GM12874 (cell line): ENCODE results near the gene DHDH.

ENCODE experiments used
- TF ChIP-seq, protein P1 (sequence below): IDR thresholded peaks from 2 replicates; pipeline ENCODE4 v1.5.1; 2011; ENCODE audit warnings: low read depth, mild to moderate bottlenecking, control low read depth, low read length, moderate library complexity; ENCODE audit not compliant: insufficient read depth

The DHDH gene

DNA sequence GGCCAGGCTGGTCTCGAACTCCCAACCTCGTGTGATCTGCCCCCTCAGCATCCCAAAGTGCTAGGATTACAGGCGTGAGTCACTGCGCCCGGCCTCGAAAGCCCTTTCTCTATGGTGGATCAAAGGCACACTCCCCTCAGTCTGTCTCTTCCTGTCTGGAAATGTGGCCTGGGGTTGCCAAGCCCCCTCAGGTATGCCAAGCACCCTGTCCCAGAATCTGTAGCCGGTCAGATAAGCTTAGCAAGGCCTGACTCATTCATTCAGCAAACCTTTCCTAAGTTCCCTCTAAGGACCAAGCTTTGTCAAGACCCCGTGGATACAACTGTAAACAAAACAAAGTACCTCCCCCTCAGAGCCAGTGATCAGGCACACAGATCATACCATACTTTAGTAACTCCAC, 19.3 kb upstream of the DHDH start:
- TF ChIP-seq, protein P1, sequence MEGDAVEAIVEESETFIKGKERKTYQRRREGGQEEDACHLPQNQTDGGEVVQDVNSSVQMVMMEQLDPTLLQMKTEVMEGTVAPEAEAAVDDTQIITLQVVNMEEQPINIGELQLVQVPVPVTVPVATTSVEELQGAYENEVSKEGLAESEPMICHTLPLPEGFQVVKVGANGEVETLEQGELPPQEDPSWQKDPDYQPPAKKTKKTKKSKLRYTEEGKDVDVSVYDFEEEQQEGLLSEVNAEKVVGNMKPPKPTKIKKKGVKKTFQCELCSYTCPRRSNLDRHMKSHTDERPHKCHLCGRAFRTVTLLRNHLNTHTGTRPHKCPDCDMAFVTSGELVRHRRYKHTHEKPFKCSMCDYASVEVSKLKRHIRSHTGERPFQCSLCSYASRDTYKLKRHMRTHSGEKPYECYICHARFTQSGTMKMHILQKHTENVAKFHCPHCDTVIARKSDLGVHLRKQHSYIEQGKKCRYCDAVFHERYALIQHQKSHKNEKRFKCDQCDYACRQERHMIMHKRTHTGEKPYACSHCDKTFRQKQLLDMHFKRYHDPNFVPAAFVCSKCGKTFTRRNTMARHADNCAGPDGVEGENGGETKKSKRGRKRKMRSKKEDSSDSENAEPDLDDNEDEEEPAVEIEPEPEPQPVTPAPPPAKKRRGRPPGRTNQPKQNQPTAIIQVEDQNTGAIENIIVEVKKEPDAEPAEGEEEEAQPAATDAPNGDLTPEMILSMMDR: no peak

DNA sequence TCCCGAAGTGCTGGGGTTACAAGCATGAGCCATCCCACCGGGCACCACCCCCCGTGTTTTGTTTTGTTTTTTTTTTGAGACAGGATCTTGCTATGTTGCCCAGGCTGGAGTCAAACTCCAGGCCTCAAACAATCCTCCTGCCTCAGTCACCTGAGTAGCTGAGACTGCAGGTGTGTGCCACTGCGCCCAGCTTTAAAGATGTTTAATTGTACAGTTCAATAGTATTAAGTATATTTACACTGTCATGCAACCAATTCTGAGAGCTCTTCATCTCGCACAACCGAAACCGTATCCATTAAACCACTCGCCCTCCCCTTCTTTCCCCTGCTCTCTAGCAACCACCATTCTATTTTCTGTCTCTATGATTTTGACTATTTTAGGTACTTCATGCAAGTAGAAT, 17.7 kb upstream of the DHDH start:
- TF ChIP-seq, protein P1: no peak

DNA sequence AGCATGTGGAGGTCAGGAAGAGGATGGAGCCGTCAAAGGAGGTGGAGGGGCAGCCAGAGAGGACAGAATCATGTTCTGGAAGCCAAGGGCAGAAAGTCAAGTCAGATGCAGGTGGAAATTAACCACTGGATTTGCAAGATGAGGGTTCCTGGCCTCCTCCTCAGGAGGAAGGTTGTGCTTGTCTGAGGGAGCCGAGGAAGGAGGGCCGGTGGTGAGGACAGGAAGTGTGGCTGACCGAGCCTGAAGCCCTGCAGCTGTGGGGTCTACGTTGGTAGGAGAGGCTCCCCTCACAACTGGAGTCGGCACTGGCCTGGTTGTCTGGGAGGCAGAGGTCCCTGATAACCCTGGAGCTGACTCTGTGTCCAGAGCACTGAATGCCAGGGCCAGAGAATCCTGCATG, 15.4 kb upstream of the DHDH start:
- TF ChIP-seq, protein P1: no peak

DNA sequence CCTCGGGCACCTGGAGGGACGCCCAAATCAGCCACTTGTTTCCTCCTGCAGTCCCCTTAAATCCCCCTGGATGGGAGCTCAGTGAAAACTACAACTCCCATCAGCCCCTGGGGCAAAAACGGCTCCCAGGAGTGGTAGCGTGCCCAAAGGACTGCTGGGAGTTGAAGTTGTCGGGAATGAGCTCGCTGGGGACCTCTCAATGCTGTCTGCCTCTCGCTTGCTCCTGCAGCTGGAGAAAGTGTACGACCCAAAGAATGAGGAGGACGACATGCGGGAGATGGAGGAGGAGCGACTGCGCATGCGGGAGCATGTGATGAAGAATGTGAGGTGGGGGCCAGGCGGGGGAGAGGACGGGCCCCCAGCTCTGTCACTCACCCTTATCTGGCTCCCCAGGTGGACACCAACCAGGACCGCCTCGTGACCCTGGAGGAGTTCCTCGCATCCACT, 14.7 kb upstream of the DHDH start:
- TF ChIP-seq, protein P1: no peak

DNA sequence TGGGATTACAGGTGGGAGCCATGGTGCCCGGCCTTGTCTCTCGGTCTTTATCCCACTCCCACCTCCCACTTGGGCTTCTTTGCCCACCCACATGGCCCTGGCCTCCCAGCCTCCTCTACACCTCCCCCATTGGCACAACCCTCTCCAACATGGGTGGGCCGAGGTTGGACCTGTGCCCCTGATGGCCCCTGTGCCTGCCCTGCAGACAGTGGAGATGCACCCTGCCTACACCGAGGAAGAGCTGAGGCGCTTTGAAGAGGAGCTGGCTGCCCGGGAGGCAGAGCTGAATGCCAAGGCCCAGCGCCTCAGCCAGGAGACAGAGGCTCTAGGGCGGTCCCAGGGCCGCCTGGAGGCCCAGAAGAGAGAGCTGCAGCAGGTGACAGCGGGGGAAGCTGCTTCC, 12.6 kb upstream of the DHDH start:
- TF ChIP-seq, protein P1: no peak

DNA sequence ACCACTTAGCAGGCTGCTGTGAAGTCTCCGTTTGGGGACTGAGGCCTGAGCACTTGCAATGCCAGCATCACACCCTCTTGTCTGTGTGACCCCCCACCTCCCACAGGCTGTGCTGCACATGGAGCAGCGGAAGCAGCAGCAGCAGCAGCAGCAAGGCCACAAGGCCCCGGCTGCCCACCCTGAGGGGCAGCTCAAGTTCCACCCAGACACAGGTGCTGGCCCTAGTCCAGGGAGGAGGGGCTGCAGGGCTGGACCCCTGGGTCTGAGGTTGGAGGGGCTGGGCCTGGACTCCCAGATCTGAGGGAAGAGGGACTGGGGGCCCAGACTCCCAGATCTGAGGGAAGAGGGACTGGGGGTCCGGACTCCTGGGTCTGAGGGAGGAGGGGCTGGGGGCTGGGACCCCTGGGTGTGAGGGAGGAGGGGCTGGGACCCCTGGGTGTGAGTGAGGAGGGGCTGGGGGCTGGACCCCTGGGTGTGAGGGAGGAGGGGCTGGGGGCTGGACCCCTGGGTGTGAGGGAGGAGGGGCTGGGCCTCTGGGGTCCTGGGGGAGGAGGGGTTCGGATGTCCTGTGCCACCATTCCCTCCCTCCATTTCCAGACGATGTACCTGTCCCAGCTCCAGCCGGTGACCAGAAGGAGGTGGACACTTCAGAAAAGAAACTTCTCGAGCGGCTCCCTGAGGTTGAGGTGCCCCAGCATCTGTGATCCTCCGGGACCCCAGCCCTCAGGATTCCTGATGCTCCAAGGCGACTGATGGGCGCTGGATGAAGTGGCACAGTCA, 11.6 kb upstream of the DHDH start:
- TF ChIP-seq, protein P1: no peak

DNA sequence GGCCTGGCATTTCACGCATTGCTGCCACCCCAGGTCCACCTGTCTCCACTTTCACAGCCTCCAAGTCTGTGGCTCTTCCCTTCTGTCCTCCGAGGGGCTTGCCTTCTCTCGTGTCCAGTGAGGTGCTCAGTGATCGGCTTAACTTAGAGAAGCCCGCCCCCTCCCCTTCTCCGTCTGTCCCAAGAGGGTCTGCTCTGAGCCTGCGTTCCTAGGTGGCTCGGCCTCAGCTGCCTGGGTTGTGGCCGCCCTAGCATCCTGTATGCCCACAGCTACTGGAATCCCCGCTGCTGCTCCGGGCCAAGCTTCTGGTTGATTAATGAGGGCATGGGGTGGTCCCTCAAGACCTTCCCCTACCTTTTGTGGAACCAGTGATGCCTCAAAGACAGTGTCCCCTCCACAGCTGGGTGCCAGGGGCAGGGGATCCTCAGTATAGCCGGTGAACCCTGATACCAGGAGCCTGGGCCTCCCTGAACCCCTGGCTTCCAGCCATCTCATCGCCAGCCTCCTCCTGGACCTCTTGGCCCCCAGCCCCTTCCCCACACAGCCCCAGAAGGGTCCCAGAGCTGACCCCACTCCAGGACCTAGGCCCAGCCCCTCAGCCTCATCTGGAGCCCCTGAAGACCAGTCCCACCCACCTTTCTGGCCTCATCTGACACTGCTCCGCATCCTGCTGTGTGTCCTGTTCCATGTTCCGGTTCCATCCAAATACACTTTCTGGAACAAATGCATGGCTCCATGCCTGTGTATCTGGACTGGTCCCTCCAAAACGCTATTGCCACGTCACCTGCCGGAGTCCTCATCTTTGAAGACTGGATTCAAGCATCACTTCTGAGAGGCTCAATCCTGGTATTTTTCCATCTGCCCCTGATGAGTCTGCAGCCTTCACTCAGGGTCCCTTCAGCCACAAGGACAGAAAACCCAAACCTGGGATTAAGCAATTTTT, 10.7 kb upstream of the DHDH start:
- TF ChIP-seq, protein P1: no peak
